Measurements from ENCODE around the gene AMFR.

The AMFR gene

GRCh38 chr16:56368545-56368944 is 56.8 kb downstream of the AMFR start:
- ATAC-seq (no peak), DNase-seq (no peak)
- Mint-ChIP-seq H3K27ac (no peak overlapping the region), H3K27me3 (no peaks in the 10 kb centered on the region), H3K9me3 (no peaks in the 10 kb centered on the region), H3K36me3 (ENCODE audit: low read depth) (peaks cover 5% of the 10 kb centered on the region), H3K4me1 (peaks cover 14% of the 10 kb centered on the region), H3K4me3 (no peak overlapping the region)

GRCh38 chr16:56367764-56368163 is 57.6 kb downstream of the AMFR start:
- H3K4me1 Mint-ChIP-seq, result peaks cover 13% of the 10 kb centered on the region
- ATAC-seq (no peak), DNase-seq (no peak)
- no peaks in the 10 kb centered on the region for H3K27me3 Mint-ChIP-seq
- peaks cover 8% of the 10 kb centered on the region for H3K36me3 Mint-ChIP-seq (ENCODE audit: low read depth)
- H3K27ac Mint-ChIP-seq, result no peak overlapping the region
- H3K9me3 Mint-ChIP-seq, result no peaks in the 10 kb centered on the region
- H3K4me3 Mint-ChIP-seq, result no peak overlapping the region

GRCh38 chr16:56366945-56367344 is 58.4 kb downstream of the AMFR start:
- Mint-ChIP-seq H3K4me3 (no peak overlapping the region), H3K36me3 (ENCODE audit: low read depth) (peaks cover 8% of the 10 kb centered on the region), H3K27ac (no peak overlapping the region), H3K4me1 (peaks cover 5% of the 10 kb centered on the region), H3K9me3 (no peaks in the 10 kb centered on the region), H3K27me3 (no peaks in the 10 kb centered on the region)
- ATAC-seq (no peak), DNase-seq (no peak)

- Mint-ChIP-seq H3K4me1 (no peaks in the 10 kb centered on the region), H3K36me3 (ENCODE audit: low read depth) (peaks cover 8% of the 10 kb centered on the region), H3K27ac (no peak overlapping the region), H3K4me3 (no peak overlapping the region), H3K27me3 (no peaks in the 10 kb centered on the region), H3K9me3 (no peaks in the 10 kb centered on the region)
- ATAC-seq (no peak), DNase-seq (no peak)
Observed at GRCh38 chr16:56365552-56365951, 59.8 kb downstream of the AMFR start.

GRCh38 chr16:56364865-56365264 is 60.5 kb downstream of the AMFR start:
- Mint-ChIP-seq H3K4me1 (peaks cover 3% of the 10 kb centered on the region), H3K36me3 (ENCODE audit: low read depth) (peaks cover 8% of the 10 kb centered on the region), H3K27me3 (no peaks in the 10 kb centered on the region), H3K27ac (no peak overlapping the region), H3K4me3 (no peak overlapping the region), H3K9me3 (no peaks in the 10 kb centered on the region)
- ATAC-seq (no peak), DNase-seq (no peak)

- DNase-seq (no peak), ATAC-seq (no peak)
- Mint-ChIP-seq H3K4me3 (no peak overlapping the region), H3K36me3 (ENCODE audit: low read depth) (peaks cover 8% of the 10 kb centered on the region), H3K27ac (no peak overlapping the region), H3K4me1 (peaks cover 9% of the 10 kb centered on the region), H3K9me3 (no peaks in the 10 kb centered on the region), H3K27me3 (no peaks in the 10 kb centered on the region)
Observed at GRCh38 chr16:56363781-56364565, 61.4 kb downstream of the AMFR start.

- Mint-ChIP-seq H3K4me3 (no peak overlapping the region), H3K36me3 (ENCODE audit: low read depth) (peaks cover 8% of the 10 kb centered on the region), H3K27ac (no peak overlapping the region), H3K27me3 (no peaks in the 10 kb centered on the region), H3K4me1 (peaks cover 13% of the 10 kb centered on the region), H3K9me3 (no peaks in the 10 kb centered on the region)
- no peak for ATAC-seq
- no peak for DNase-seq
Observed at GRCh38 chr16:56363181-56363716, 62.1 kb downstream of the AMFR start.

GRCh38 chr16:56362706-56363105 is 62.6 kb downstream of the AMFR start:
- DNase-seq (no peak), ATAC-seq (no peak)
- Mint-ChIP-seq H3K4me1 (peaks cover 18% of the 10 kb centered on the region), H3K4me3 (no peak overlapping the region), H3K27ac (no peak overlapping the region), H3K27me3 (no peaks in the 10 kb centered on the region), H3K36me3 (ENCODE audit: low read depth) (peaks cover 8% of the 10 kb centered on the region), H3K9me3 (no peaks in the 10 kb centered on the region)

- ATAC-seq, result no peak
- no peaks in the 10 kb centered on the region for H3K27me3 Mint-ChIP-seq
- H3K9me3 Mint-ChIP-seq, result no peaks in the 10 kb centered on the region
- peaks cover 24% of the 10 kb centered on the region for H3K4me1 Mint-ChIP-seq
- peak overlapping the region; percentile 46 for H3K27ac Mint-ChIP-seq
- H3K4me3 Mint-ChIP-seq, result no peak overlapping the region
- DNase-seq, result no peak
- peaks cover 5% of the 10 kb centered on the region for H3K36me3 Mint-ChIP-seq (ENCODE audit: low read depth)
Observed at GRCh38 chr16:56362057-56362655, 63.2 kb downstream of the AMFR start.

GRCh38 chr16:56360117-56361008 is 65.0 kb downstream of the AMFR start:
- peaks cover 3% of the 10 kb centered on the region for H3K36me3 Mint-ChIP-seq (ENCODE audit: low read depth)
- H3K4me1 Mint-ChIP-seq, result peaks cover 41% of the 10 kb centered on the region
- H3K4me3 Mint-ChIP-seq, result no peak overlapping the region
- ATAC-seq (no peak), DNase-seq (no peak)
- H3K27ac Mint-ChIP-seq, result no peak overlapping the region
- no peaks in the 10 kb centered on the region for H3K9me3 Mint-ChIP-seq
- no peaks in the 10 kb centered on the region for H3K27me3 Mint-ChIP-seq

GRCh38 chr16:56357765-56358322 is 67.5 kb downstream of the AMFR start:
- H3K4me1 Mint-ChIP-seq, result peaks cover 41% of the 10 kb centered on the region
- H3K4me3 Mint-ChIP-seq, result no peak overlapping the region
- DNase-seq (no peak), ATAC-seq (no peak)
- no peaks in the 10 kb centered on the region for H3K36me3 Mint-ChIP-seq (ENCODE audit: low read depth)
- H3K27me3 Mint-ChIP-seq, result no peaks in the 10 kb centered on the region
- H3K27ac Mint-ChIP-seq, result peak overlapping the region; percentile 89
- no peaks in the 10 kb centered on the region for H3K9me3 Mint-ChIP-seq

GRCh38 chr16:56357241-56357764 is 68.0 kb downstream of the AMFR start:
- Mint-ChIP-seq H3K27ac (peak overlapping the region; percentile 89), H3K36me3 (ENCODE audit: low read depth) (no peaks in the 10 kb centered on the region), H3K9me3 (no peaks in the 10 kb centered on the region), H3K4me3 (peak overlapping the region; percentile 77), H3K27me3 (no peaks in the 10 kb centered on the region), H3K4me1 (peaks cover 41% of the 10 kb centered on the region)
- ATAC-seq, result peak; percentile 48
- DNase-seq, result no peak

- DNase-seq (peak; percentile 65), ATAC-seq (peak; percentile 76)
- Mint-ChIP-seq H3K9me3 (no peaks in the 10 kb centered on the region), H3K27me3 (no peaks in the 10 kb centered on the region), H3K4me1 (peaks cover 41% of the 10 kb centered on the region), H3K36me3 (ENCODE audit: low read depth) (no peaks in the 10 kb centered on the region), H3K27ac (peak overlapping the region; percentile 89), H3K4me3 (peak overlapping the region; percentile 77)
Observed at GRCh38 chr16:56356276-56357240, 68.8 kb downstream of the AMFR start.

All from activated naive CD8-positive, alpha-beta T cell treated with anti-CD3 and anti-CD28 coated beads, Interleukin-2, amount 50 U/mL, for 24 hours (primary cell).